Gastroesophageal sphincter (tissue), 4 donors: Measurements from ENCODE around the gene SMTNL2. TPM values are rescaled to one million over a fixed set of nuclear protein-coding genes. Genes with fewer than 3 reads are reported as not detected.
"Not testable (repeated sequence)": the region's sequence is repeated elsewhere in the genome, so short reads cannot be mapped to it uniquely, and the experiment has no call there.

Experiments
- ATAC-seq: fragments of 150-250 bp; one replicate; pipeline ENCODE4 v1.9.1; 2016; ENCODE audit warnings: mild to moderate bottlenecking, moderate library complexity
- H3K27ac ChIP-seq, 4 donors: fragments of 200-600 bp; sonication (generic) in 3 of 4; 1 replicate in 3 of 4; 2 replicates in 1 of 4; pipeline ENCODE4 v1.5.1; 2016 to 2019
- H3K27me3 ChIP-seq: fragments of 200-600 bp; sonication (generic); one replicate; pipeline ENCODE4 v1.5.1; 2019
- H3K36me3 ChIP-seq, 2 donors: fragments of 200-600 bp; sonication (generic); one replicate each; pipeline ENCODE4 v1.5.1; 2019; ENCODE audit warnings: control low read depth in 1 of 2
- H3K4me1 ChIP-seq, 3 donors: fragments of 200-600 bp; sonication (generic); 1 replicate in 2 of 3; 2 replicates in 1 of 3; pipeline ENCODE4 v1.5.1; 2016 to 2019; ENCODE audit warnings: control low read depth in 2 of 3
- H3K4me3 ChIP-seq, 2 donors: fragments of 200-600 bp; sonication (generic); one replicate each; pipeline ENCODE4 v1.5.1; 2019; ENCODE audit warnings: mild to moderate bottlenecking in 1 of 2, moderate library complexity in 1 of 2
- H3K9me3 ChIP-seq, 3 donors: fragments of 200-600 bp; sonication (generic); one replicate each; pipeline ENCODE4 v1.5.1; 2017 to 2019; ENCODE audit warnings: control low read depth in 2 of 3
- EP300 ChIP-seq: sonication (generic); formaldehyde crosslinking; IDR thresholded peaks from one replicate; pipeline ENCODE4 v1.6.1; 2017; ENCODE audit warnings: antibody characterized with exemption, mild to moderate bottlenecking
- POLR2A ChIP-seq, 2 donors: fragments of 450-650 bp; IDR thresholded peaks; one replicate each; pipeline ENCODE4 v1.6.1; 2017; ENCODE audit warnings: antibody characterized with exemption in 2 of 2, mild to moderate bottlenecking in 2 of 2, moderate library complexity in 1 of 2
- POLR2AphosphoS5 ChIP-seq: sonication (generic); formaldehyde crosslinking; IDR thresholded peaks from one replicate; pipeline ENCODE4 v1.6.1; 2017; ENCODE audit warnings: antibody characterized with exemption
- WGBS, 2 donors: methylation state at CpG; one replicate each; pipeline ENCODE4 v1.1.5; 2018; ENCODE audit warnings: low coverage in 1 of 2; 5-methylcytosine and 5-hydroxymethylcytosine counted together
- total RNA-seq, 4 donors: library from RNA; depleted of rRNA; stranded (reverse); fragments of >200 nt; gene quantifications; one replicate each; pipeline ENCODE4 v1.1.0, GENCODE V29; 2016
- TF ChIP-seq, protein P1 (sequence below), 4 experiments: fragments of 200-600 bp in 2 of 4; fragments of 450-650 bp in 2 of 4; sonication (generic) in 1 of 4; IDR thresholded peaks; one replicate each; pipeline ENCODE4 v1.5.1; 2017 to 2019; ENCODE audit warnings: antibody characterized with exemption in 4 of 4, mild to moderate bottlenecking in 2 of 4, moderate library complexity in 2 of 4

SMTNL2 gene
- total RNA-seq, 4 donors from 2014 or later: 2.0 to 5.2 (median 3.7) TPM

DNA sequence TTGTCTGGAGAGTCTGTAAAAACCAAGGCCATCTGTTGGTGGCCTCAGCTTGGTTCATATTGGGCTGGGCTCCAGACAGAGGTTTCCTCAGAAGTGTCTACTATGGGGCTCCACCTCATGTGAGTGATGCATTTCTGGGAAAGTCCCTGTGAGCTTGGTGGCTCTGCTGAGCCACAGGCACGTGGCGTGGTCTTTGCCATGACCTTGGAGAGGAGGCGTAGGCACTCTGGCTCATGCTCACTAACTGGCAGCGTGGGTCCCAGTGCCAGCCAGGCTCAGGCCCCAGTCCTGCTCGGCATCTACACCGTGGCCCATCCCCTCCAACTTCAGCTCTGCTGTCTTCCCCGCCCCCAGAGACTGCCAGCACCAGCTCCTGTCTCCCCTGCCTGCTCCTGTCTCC is 10.7 kb upstream of the SMTNL2 start:
- Histone ChIP-seq H3K27ac (no peak overlapping the region), H3K36me3 (no peaks in the 10 kb centered on the region), H3K27me3 (peaks cover 6% of the 10 kb centered on the region), H3K4me1 (no peaks in the 10 kb centered on the region), H3K9me3 (no peaks in the 10 kb centered on the region), H3K4me3 (no peak overlapping the region)
- no peak for TF ChIP-seq POLR2AphosphoS5
- no peak for TF ChIP-seq POLR2A (IDR thresholded peaks at IDR 0.05)
- TF ChIP-seq EP300: no peak
- TF ChIP-seq, protein P1, sequence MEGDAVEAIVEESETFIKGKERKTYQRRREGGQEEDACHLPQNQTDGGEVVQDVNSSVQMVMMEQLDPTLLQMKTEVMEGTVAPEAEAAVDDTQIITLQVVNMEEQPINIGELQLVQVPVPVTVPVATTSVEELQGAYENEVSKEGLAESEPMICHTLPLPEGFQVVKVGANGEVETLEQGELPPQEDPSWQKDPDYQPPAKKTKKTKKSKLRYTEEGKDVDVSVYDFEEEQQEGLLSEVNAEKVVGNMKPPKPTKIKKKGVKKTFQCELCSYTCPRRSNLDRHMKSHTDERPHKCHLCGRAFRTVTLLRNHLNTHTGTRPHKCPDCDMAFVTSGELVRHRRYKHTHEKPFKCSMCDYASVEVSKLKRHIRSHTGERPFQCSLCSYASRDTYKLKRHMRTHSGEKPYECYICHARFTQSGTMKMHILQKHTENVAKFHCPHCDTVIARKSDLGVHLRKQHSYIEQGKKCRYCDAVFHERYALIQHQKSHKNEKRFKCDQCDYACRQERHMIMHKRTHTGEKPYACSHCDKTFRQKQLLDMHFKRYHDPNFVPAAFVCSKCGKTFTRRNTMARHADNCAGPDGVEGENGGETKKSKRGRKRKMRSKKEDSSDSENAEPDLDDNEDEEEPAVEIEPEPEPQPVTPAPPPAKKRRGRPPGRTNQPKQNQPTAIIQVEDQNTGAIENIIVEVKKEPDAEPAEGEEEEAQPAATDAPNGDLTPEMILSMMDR (IDR thresholded peaks at IDR 0.05): no peak
- 71% methylated on average over 4 of the region's 7 CpGs; no CpG with 5 or more reads in 1 of the 2 donors for WGBS, 2 donors
- no peak for ATAC-seq

- Histone ChIP-seq H3K27ac (no peak overlapping the region), H3K4me1 (no peaks in the 10 kb centered on the region), H3K9me3 (no peaks in the 10 kb centered on the region), H3K4me3 (no peak overlapping the region), H3K36me3 (no peaks in the 10 kb centered on the region), H3K27me3 (peaks cover 6% of the 10 kb centered on the region)
- 86 to 100% methylated on average over 1 of the region's 9 CpGs for WGBS, 2 donors
- ATAC-seq: no peak
- no peak for TF ChIP-seq POLR2AphosphoS5
- TF ChIP-seq, protein P1 (IDR thresholded peaks at IDR 0.05): no peak
- TF ChIP-seq POLR2A (IDR thresholded peaks at IDR 0.05): no peak
- TF ChIP-seq EP300: no peak
Measured at GRCh38 chr17:4574448-4575045, 9.8 kb upstream of the SMTNL2 start.

- H3K36me3 ChIP-seq: no peaks in the 10 kb centered on the region
- peaks cover 16% of the 10 kb centered on the region for H3K27me3 ChIP-seq
- TF ChIP-seq EP300 (no peak), POLR2AphosphoS5 (no peak), POLR2A (IDR thresholded peaks at IDR 0.05) (no peak)
- TF ChIP-seq, protein P1 (IDR thresholded peaks at IDR 0.05): no peak
- ATAC-seq: no peak
- H3K4me1 ChIP-seq: no peaks in the 10 kb centered on the region
- H3K27ac ChIP-seq: no peak overlapping the region
- 65 to 74% methylated on average over 2 to 6 of the region's 6 CpGs for WGBS, 2 donors
- no peak overlapping the region for H3K4me3 ChIP-seq
- no peaks in the 10 kb centered on the region for H3K9me3 ChIP-seq
Measured at GRCh38 chr17:4576161-4576558, 8.2 kb upstream of the SMTNL2 start.

- TF ChIP-seq, protein P1 (IDR thresholded peaks at IDR 0.05): no peak
- no peak for TF ChIP-seq POLR2A (IDR thresholded peaks at IDR 0.05)
- no peak for TF ChIP-seq POLR2AphosphoS5
- no peak for TF ChIP-seq EP300
- no peak overlapping the region for H3K27ac ChIP-seq
- H3K4me3 ChIP-seq: no peak overlapping the region
- H3K27me3 ChIP-seq: peaks cover 22% of the 10 kb centered on the region
- no peaks in the 10 kb centered on the region for H3K36me3 ChIP-seq
- H3K4me1 ChIP-seq: no peaks in the 10 kb centered on the region
- no CpG with 5 or more reads among the region's 18 CpGs for WGBS, 2 donors
- H3K9me3 ChIP-seq: no peaks in the 10 kb centered on the region
- ATAC-seq: peak; percentile 36
Measured at GRCh38 chr17:4576729-4577322, 7.5 kb upstream of the SMTNL2 start.

DNA sequence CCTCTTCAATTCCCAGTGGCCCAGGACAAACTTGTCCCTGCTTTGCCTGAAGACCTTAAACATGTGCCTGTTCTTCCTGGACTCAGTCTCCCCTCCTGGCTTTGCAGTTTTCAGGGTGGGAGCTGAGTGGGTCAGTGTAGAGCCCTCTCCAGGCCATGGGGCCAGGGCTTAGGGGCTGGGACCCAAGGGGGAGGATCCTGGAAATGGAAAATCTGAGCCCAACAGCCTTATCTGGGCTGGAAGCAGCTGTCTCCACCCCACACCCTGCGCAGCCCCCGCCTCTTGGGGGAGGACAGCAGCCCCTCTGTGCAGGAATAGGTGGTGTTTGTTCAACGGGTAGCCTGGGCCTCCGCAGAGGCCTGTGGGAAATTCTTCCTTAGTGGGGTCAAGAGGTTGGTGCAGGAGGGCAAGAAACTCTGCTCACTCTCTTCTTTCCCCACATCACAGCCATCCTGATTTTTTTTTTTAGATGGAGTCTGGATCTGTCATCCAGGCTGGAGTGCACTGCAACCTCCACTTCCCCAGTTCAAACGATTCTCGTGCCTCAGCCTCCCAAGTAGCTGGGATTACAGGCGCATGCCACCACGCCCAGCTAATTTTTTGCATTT is 6.8 kb upstream of the SMTNL2 start:
- 73 to 96% methylated on average over 4 of the region's 8 CpGs for WGBS, 2 donors
- peaks cover 29% of the 10 kb centered on the region for H3K27me3 ChIP-seq
- no peaks in the 10 kb centered on the region for H3K4me1 ChIP-seq
- H3K9me3 ChIP-seq: no peaks in the 10 kb centered on the region
- no peak for ATAC-seq
- no peak overlapping the region for H3K4me3 ChIP-seq
- TF ChIP-seq POLR2AphosphoS5 (no peak), EP300 (no peak), POLR2A (IDR thresholded peaks at IDR 0.05) (no peak)
- TF ChIP-seq, protein P1 (IDR thresholded peaks at IDR 0.05): no peak
- H3K36me3 ChIP-seq: no peaks in the 10 kb centered on the region
- no peak overlapping the region for H3K27ac ChIP-seq

DNA sequence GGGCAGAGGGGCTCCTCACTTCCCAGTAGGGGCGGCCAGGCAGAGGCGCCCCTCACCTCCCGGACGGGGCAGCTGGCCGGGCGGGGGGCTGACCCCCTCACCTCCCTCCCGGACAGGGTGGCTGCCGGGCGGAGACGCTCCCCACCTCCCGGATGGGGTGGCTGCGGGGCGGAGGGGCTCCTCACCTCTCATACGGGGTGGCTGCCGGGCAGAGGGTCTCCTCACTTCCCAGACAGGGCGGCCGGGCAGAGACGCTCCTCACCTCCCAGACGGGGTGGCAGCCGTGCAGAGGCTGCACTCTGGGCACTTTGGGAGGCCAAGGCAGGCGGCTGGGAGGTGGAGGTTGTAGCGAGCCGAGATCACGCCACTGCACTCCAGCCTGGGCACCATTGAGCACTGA is 6.0 kb upstream of the SMTNL2 start:
- ATAC-seq, H3K27ac ChIP-seq, H3K4me3 ChIP-seq, H3K36me3 ChIP-seq, H3K4me1 ChIP-seq, H3K9me3 ChIP-seq: not testable (repeated sequence)
- peaks cover 37% of the 10 kb centered on the region for H3K27me3 ChIP-seq
- WGBS, 2 donors: no CpG with 5 or more reads among the region's 24 CpGs
